CD14-positive monocyte (primary cell): Measurements from ENCODE around the gene ARHGEF18. TPM values are rescaled to one million over a fixed set of nuclear protein-coding genes. Genes with fewer than 3 reads are reported as not detected.

ENCODE experiments used
- DNase-seq, 3 donors: peaks; one replicate each; pipeline ENCODE4 v3.0.0-alpha.2; 2011 to 2022
- H2AFZ ChIP-seq: 2 replicates; pipeline ENCODE4 v1.6.0; 2012; ENCODE audit warnings: mild to moderate bottlenecking, low read depth, low read length, inconsistent platforms; ENCODE audit not compliant: insufficient read depth, poor library complexity, severe bottlenecking
- H3K27ac ChIP-seq, 2 donors: 1 replicate in 1 of 2; 2 replicates in 1 of 2; pipeline ENCODE4 v1.5.1; 2012 to 2013; ENCODE audit warnings: low read length in 2 of 2, control low read depth in 1 of 2, inconsistent platforms in 1 of 2, low read depth in 1 of 2, mild to moderate bottlenecking in 1 of 2
- H3K27me3 ChIP-seq, 2 donors: one replicate each; pipeline versions ENCODE4 v1.6.0 to v1.6.1; 2011 to 2013; ENCODE audit warnings: low read length in 2 of 2; ENCODE audit not compliant: control insufficient read depth in 2 of 2, insufficient read depth in 2 of 2
- H3K36me3 ChIP-seq, 2 donors: replicated peaks in 1 of 2; 1 replicate in 1 of 2; 2 replicates in 1 of 2; pipeline versions ENCODE4 v1.5.1 to v1.6.1; 2012 to 2013; ENCODE audit warnings: low read length in 2 of 2, control low read depth in 1 of 2, inconsistent platforms in 1 of 2, mild to moderate bottlenecking in 1 of 2; ENCODE audit not compliant: insufficient read depth in 2 of 2, control insufficient read depth in 1 of 2
- H3K4me1 ChIP-seq, 2 donors: 1 replicate in 1 of 2; 2 replicates in 1 of 2; pipeline versions ENCODE4 v1.5.1 to v1.6.1; 2012 to 2013; ENCODE audit warnings: low read length in 2 of 2, control low read depth in 1 of 2, inconsistent platforms in 1 of 2, mild to moderate bottlenecking in 1 of 2, moderate library complexity in 1 of 2; ENCODE audit not compliant: insufficient read depth in 2 of 2, control insufficient read depth in 1 of 2
- H3K4me2 ChIP-seq: replicated peaks from 2 replicates; pipeline ENCODE3; 2012; ENCODE audit warnings: low read length, moderate library complexity, mild to moderate bottlenecking; ENCODE audit not compliant: poor library complexity, severe bottlenecking; ENCODE audit errors: extremely low read depth
- H3K4me3 ChIP-seq, 3 experiments: fragments of 200-600 bp in 1 of 3; sonication (generic) in 1 of 3; replicated peaks in 1 of 3; 1 replicate in 2 of 3; 2 replicates in 1 of 3; pipeline ENCODE4 v1.5.1; 2011 to 2013; ENCODE audit warnings: low read length in 3 of 3, mild to moderate bottlenecking in 3 of 3, control low read depth in 2 of 3, low read depth in 2 of 3, inconsistent platforms in 1 of 3, moderate library complexity in 1 of 3
- H3K79me2 ChIP-seq: 2 replicates; pipeline ENCODE4 v1.6.0; 2012; ENCODE audit warnings: mild to moderate bottlenecking, control low read depth, inconsistent platforms, low read length, moderate library complexity; ENCODE audit not compliant: insufficient read depth
- H3K9ac ChIP-seq: 2 replicates; pipeline ENCODE4 v1.6.0; 2017; ENCODE audit warnings: low read length, mild to moderate bottlenecking; ENCODE audit not compliant: insufficient read depth, poor library complexity, severe bottlenecking
- H3K9me3 ChIP-seq, 2 donors: replicated peaks in 1 of 2; 1 replicate in 1 of 2; 2 replicates in 1 of 2; pipeline versions ENCODE4 v1.5.1 to v1.6.1; 2012 to 2013; ENCODE audit warnings: low read length in 2 of 2, control low read depth in 1 of 2; ENCODE audit not compliant: control insufficient read depth in 1 of 2, insufficient read depth in 1 of 2
- H4K20me1 ChIP-seq: 2 replicates; pipeline ENCODE4 v1.6.0; 2012; ENCODE audit warnings: mild to moderate bottlenecking, low read length, control low read depth, moderate library complexity; ENCODE audit not compliant: insufficient read depth
- H3K27ac Mint-ChIP-seq, 7 donors: one replicate each; pipeline ENCODE4 v1.8.0; 2020; ENCODE audit warnings: mild to moderate bottlenecking in 7 of 7, mixed read lengths in 7 of 7, moderate library complexity in 6 of 7, inconsistent platforms in 2 of 7
- H3K27me3 Mint-ChIP-seq, 3 donors: one replicate each; pipeline ENCODE4 v1.8.0; 2021 to 2022; ENCODE audit warnings: low read depth in 3 of 3, mild to moderate bottlenecking in 3 of 3, mixed read lengths in 3 of 3, moderate library complexity in 3 of 3, inconsistent platforms in 1 of 3
- H3K36me3 Mint-ChIP-seq, 2 donors: one replicate each; pipeline ENCODE4 v1.8.0; 2020; ENCODE audit warnings: mixed read lengths in 2 of 2, inconsistent platforms in 1 of 2, mild to moderate bottlenecking in 1 of 2
- H3K4me1 Mint-ChIP-seq: one replicate; pipeline ENCODE4 v1.8.0; 2020; ENCODE audit warnings: mild to moderate bottlenecking, mixed read lengths
- H3K4me3 Mint-ChIP-seq, 2 donors: one replicate each; pipeline ENCODE4 v1.8.0; 2020; ENCODE audit warnings: mild to moderate bottlenecking in 2 of 2, mixed read lengths in 2 of 2, moderate library complexity in 1 of 2
- H3K9me3 Mint-ChIP-seq, 7 donors: one replicate each; pipeline ENCODE4 v1.8.0; 2020 to 2022; ENCODE audit warnings: mixed read lengths in 7 of 7, mild to moderate bottlenecking in 6 of 7, moderate library complexity in 6 of 7, inconsistent platforms in 2 of 7
- CTCF ChIP-seq: fragments of 200-600 bp; IDR thresholded peaks from one replicate; pipeline ENCODE4 v1.8.0; 2022; ENCODE audit warnings: antibody characterized with exemption, mild to moderate bottlenecking
- WGBS: methylation state at CpG from one replicate; pipeline ENCODE4 v1.1.5; 2013; ENCODE audit warnings: missing lambda C conversion rate; ENCODE audit not compliant: insufficient coverage; 5-methylcytosine and 5-hydroxymethylcytosine counted together
- intact Hi-C, 2 donors: fragments of 100-400 bp; cut with micrococcal nuclease; formaldehyde crosslinking; loops; one replicate each; pipeline versions ENCODE4 v1.15.0 to v1.15.1; 2023
- polyA plus RNA-seq, 3 donors: library from polyadenylated mRNA; depleted of rRNA in 1 of 3; unstranded in 2 of 3; stranded (reverse) in 1 of 3; fragments of 300-500 nt in 2 of 3; fragments of >200 nt in 1 of 3; fragmentation: Illumina TruSeq in 2 of 3; gene quantifications; 1 replicate in 2 of 3; 2 replicates in 1 of 3; pipeline ENCODE4 v1.2.3, GENCODE V29; 2012 to 2021

The ARHGEF18 gene
- polyA plus RNA-seq, 3 donors: 0.46 to 18.9 (median 0.87) TPM

- Histone ChIP-seq H3K4me1 (peaks cover 20% of the 10 kb centered on the region in 2 donors), H3K9me3 (no peaks in the 10 kb centered on the region), H3K4me3 (no peak overlapping the region), H2AFZ (no peak overlapping the region), H3K27ac (peak overlapping the region in 1 of 2 donors; percentile 20), H3K36me3 (peaks cover 67 to 92% of the 10 kb centered on the region in 2 donors), H3K4me2 (no peak overlapping the region), H3K9ac (no peak overlapping the region), H4K20me1 (peaks cover 56% of the 10 kb centered on the region), H3K27me3 (no peaks in the 10 kb centered on the region), H3K79me2 (peaks cover 41% of the 10 kb centered on the region)
- no peak overlapping the region for H3K4me3 Mint-ChIP-seq
- TF ChIP-seq CTCF: no peak
- no peak for DNase-seq
- no peaks in the 10 kb centered on the region for H3K9me3 Mint-ChIP-seq
- H3K27ac Mint-ChIP-seq: peak overlapping the region in 5 of 7 donors; percentile 41 to 60 (median 50)
- H3K36me3 Mint-ChIP-seq: peaks cover 60 to 89% of the 10 kb centered on the region in 2 donors
- intact Hi-C loops: no loop called here
- H3K27me3 Mint-ChIP-seq: no peaks in the 10 kb centered on the region
- WGBS: 83% methylated on average over 8 of the region's 9 CpGs
- peaks cover 23% of the 10 kb centered on the region for H3K4me1 Mint-ChIP-seq
Measured at GRCh38 chr19:7386308-7386707, 37.6 kb downstream of the ARHGEF18 start.

DNA sequence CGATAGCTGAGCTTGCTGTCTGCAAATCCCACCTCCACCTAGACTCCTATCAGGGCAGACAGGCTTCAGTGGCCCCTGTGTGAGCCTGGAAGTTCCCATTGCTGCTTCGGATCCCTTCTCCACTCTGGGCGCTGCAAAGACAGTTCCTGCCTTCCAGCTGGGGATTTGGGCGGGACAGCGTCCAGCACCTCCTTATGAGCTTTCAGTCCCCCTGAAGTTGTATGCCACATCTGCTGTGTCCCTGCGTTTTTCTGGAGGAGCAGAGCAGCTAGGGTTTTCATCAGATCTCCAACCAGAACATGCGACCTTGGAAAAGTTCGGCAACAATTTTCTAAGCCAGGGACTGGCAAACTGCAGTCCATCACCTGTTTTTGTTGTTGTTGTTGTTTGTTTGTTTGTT lies 38.0 kb downstream of the ARHGEF18 start:
- H3K27me3 ChIP-seq: no peaks in the 10 kb centered on the region
- H3K36me3 ChIP-seq: peaks cover 68 to 95% of the 10 kb centered on the region in 2 donors
- WGBS: 98% methylated on average over 6 of the region's 8 CpGs
- H2AFZ ChIP-seq: no peak overlapping the region
- peak overlapping the region in 1 of 2 donors; percentile 20 for H3K27ac ChIP-seq
- TF ChIP-seq CTCF: no peak
- H4K20me1 ChIP-seq: peaks cover 56% of the 10 kb centered on the region
- H3K9me3 Mint-ChIP-seq: no peaks in the 10 kb centered on the region
- no peak overlapping the region for H3K4me3 ChIP-seq
- H3K27ac Mint-ChIP-seq: peak overlapping the region in 2 of 7 donors; percentile 42
- H3K4me1 Mint-ChIP-seq: peaks cover 23% of the 10 kb centered on the region
- H3K36me3 Mint-ChIP-seq: peaks cover 63 to 92% of the 10 kb centered on the region in 2 donors
- H3K4me1 ChIP-seq: peaks cover 20% of the 10 kb centered on the region in 2 donors
- no peaks in the 10 kb centered on the region for H3K27me3 Mint-ChIP-seq
- intact Hi-C loops: no loop called here
- H3K9ac ChIP-seq: no peak overlapping the region
- peaks cover 41% of the 10 kb centered on the region for H3K79me2 ChIP-seq
- no peak for DNase-seq
- H3K4me3 Mint-ChIP-seq: no peak overlapping the region
- H3K4me2 ChIP-seq: no peak overlapping the region
- no peaks in the 10 kb centered on the region for H3K9me3 ChIP-seq
